ENCODE results near the gene BEND3. TPM values are rescaled to one million over a fixed set of nuclear protein-coding genes. Genes with fewer than 3 reads are reported as not detected.

Gene BEND3
- total RNA-seq, 1 donor from 2014 or later, result 2.1 TPM

- H3K36me3 ChIP-seq (ENCODE audit: control insufficient read depth in 3 of 3, insufficient read depth in 3 of 3, low read length in 3 of 3), result no peaks in the 10 kb centered on the region
- no peak overlapping the region for H3K27ac ChIP-seq (ENCODE audit: low read depth, low read length)
- no peak overlapping the region for H3K4me3 ChIP-seq (ENCODE audit: low read length in 3 of 3)
- H3K4me1 ChIP-seq (ENCODE audit: control insufficient read depth in 3 of 3, insufficient read depth in 3 of 3, low read length in 3 of 3), result peaks cover 0 to under 1% (median under 1%) of the 10 kb centered on the region in 3 donors
- H3K9ac ChIP-seq (ENCODE audit: low read depth in 1 of 3, low read length in 3 of 3), result no peak overlapping the region
- no peaks in the 10 kb centered on the region for H3K9me3 ChIP-seq (ENCODE audit: control insufficient read depth in 3 of 3, low read length in 3 of 3)
- H3K27me3 ChIP-seq (ENCODE audit: control insufficient read depth in 3 of 3, insufficient read depth in 3 of 3, low read length in 3 of 3), result no peaks in the 10 kb centered on the region
Measured at GRCh38 chr6:107108201-107108890, 7.0 kb downstream of the BEND3 start.

DNA sequence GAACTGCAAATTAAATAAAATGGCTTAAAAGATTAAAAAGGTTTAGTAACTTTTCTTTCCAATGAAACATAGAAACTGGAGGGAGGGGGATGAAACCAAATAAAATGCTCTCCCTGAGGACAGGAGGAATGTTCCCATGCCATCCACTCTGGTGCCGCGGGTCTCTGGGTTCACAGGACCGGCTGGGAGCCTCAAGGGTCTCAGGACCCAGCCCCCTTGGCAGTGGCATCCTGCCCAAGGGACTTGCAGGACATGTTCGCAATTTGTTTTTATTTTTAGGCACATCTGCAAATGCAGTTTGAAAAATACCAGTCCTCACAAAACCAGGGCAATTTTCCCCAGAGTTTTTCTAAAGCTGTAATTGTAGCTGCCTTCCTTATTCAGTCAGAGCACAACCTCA is 7.5 kb downstream of the BEND3 start:
- H3K4me1 ChIP-seq (ENCODE audit: control insufficient read depth in 3 of 3, insufficient read depth in 3 of 3, low read length in 3 of 3), result no peaks in the 10 kb centered on the region
- H3K4me3 ChIP-seq (ENCODE audit: low read length in 3 of 3), result no peak overlapping the region
- H3K9ac ChIP-seq (ENCODE audit: low read depth in 1 of 3, low read length in 3 of 3), result no peak overlapping the region
- no peaks in the 10 kb centered on the region for H3K9me3 ChIP-seq (ENCODE audit: control insufficient read depth in 3 of 3, low read length in 3 of 3)
- H3K27me3 ChIP-seq (ENCODE audit: control insufficient read depth in 3 of 3, insufficient read depth in 3 of 3, low read length in 3 of 3), result no peaks in the 10 kb centered on the region
- H3K27ac ChIP-seq (ENCODE audit: low read depth, low read length), result no peak overlapping the region
- no peaks in the 10 kb centered on the region for H3K36me3 ChIP-seq (ENCODE audit: control insufficient read depth in 3 of 3, insufficient read depth in 3 of 3, low read length in 3 of 3)

- H3K4me3 ChIP-seq (ENCODE audit: low read length in 3 of 3), result no peak overlapping the region
- no peaks in the 10 kb centered on the region for H3K27me3 ChIP-seq (ENCODE audit: control insufficient read depth in 3 of 3, insufficient read depth in 3 of 3, low read length in 3 of 3)
- peaks cover 3 to 6% (median 4%) of the 10 kb centered on the region in 3 donors for H3K4me1 ChIP-seq (ENCODE audit: control insufficient read depth in 3 of 3, insufficient read depth in 3 of 3, low read length in 3 of 3)
- no peaks in the 10 kb centered on the region for H3K36me3 ChIP-seq (ENCODE audit: control insufficient read depth in 3 of 3, insufficient read depth in 3 of 3, low read length in 3 of 3)
- H3K27ac ChIP-seq (ENCODE audit: low read depth, low read length), result no peak overlapping the region
- no peaks in the 10 kb centered on the region for H3K9me3 ChIP-seq (ENCODE audit: control insufficient read depth in 3 of 3, low read length in 3 of 3)
- H3K9ac ChIP-seq (ENCODE audit: low read depth in 1 of 3, low read length in 3 of 3), result no peak overlapping the region
Measured at GRCh38 chr6:107106165-107106564, 9.2 kb downstream of the BEND3 start.

GRCh38 chr6:107105511-107106116 is 9.7 kb downstream of the BEND3 start:
- Histone ChIP-seq H3K4me1 (ENCODE audit: control insufficient read depth in 3 of 3, insufficient read depth in 3 of 3, low read length in 3 of 3) (peaks cover 4 to 9% (median 4%) of the 10 kb centered on the region in 3 donors), H3K9ac (ENCODE audit: low read depth in 1 of 3, low read length in 3 of 3) (no peak overlapping the region), H3K27me3 (ENCODE audit: control insufficient read depth in 3 of 3, insufficient read depth in 3 of 3, low read length in 3 of 3) (no peaks in the 10 kb centered on the region), H3K27ac (ENCODE audit: low read depth, low read length) (no peak overlapping the region), H3K4me3 (ENCODE audit: low read length in 3 of 3) (no peak overlapping the region), H3K36me3 (ENCODE audit: control insufficient read depth in 3 of 3, insufficient read depth in 3 of 3, low read length in 3 of 3) (no peaks in the 10 kb centered on the region), H3K9me3 (ENCODE audit: control insufficient read depth in 3 of 3, low read length in 3 of 3) (no peaks in the 10 kb centered on the region)

DNA sequence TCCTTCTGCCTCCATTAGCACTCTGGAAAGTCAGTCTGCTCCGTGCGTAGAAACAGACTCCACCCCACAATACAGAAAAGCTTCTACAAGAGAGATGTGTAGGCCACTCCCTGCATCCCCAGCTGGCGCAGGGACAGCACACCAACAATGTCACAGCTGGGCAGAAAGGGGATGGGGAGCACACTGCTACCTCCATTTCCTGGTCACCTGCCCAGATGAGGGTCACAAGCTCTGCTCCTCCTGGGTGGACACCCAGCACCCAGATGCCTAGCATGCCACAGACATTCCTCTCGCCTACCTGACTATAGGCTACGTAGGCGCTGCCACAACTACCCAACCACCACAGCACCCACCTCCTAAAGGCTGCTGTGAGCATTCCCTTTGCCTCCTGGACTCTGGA is 12.2 kb downstream of the BEND3 start:
- Histone ChIP-seq H3K27me3 (ENCODE audit: control insufficient read depth in 3 of 3, insufficient read depth in 3 of 3, low read length in 3 of 3) (no peaks in the 10 kb centered on the region), H3K9me3 (ENCODE audit: control insufficient read depth in 3 of 3, low read length in 3 of 3) (no peaks in the 10 kb centered on the region), H3K36me3 (ENCODE audit: control insufficient read depth in 3 of 3, insufficient read depth in 3 of 3, low read length in 3 of 3) (peaks cover 0 to 3% (median 0%) of the 10 kb centered on the region in 3 donors), H3K9ac (ENCODE audit: low read depth in 1 of 3, low read length in 3 of 3) (no peak overlapping the region), H3K27ac (ENCODE audit: low read depth, low read length) (no peak overlapping the region), H3K4me1 (ENCODE audit: control insufficient read depth in 3 of 3, insufficient read depth in 3 of 3, low read length in 3 of 3) (peaks cover 4 to 9% (median 4%) of the 10 kb centered on the region in 3 donors), H3K4me3 (ENCODE audit: low read length in 3 of 3) (no peak overlapping the region)

DNA sequence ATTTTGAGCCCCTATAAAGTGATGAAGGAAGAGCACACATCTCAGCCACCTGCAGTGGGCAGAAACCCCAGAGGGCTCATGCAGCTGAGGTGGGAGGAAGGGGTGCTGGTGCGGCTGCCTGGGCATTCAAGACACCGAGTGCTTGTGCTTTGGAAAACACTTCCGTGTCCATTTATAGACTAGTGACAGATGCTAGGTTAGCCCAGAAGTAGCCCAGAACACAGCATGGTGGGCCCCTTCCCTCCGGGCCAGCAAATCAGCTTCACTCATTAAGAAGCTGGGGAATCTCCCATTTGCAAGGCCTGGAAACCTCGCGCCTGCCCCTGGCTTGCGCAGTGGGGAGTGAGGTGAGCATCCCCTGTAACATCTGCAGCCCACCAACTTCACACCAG is 12.9 kb downstream of the BEND3 start:
- no peaks in the 10 kb centered on the region for H3K9me3 ChIP-seq (ENCODE audit: control insufficient read depth in 3 of 3, low read length in 3 of 3)
- no peak overlapping the region for H3K9ac ChIP-seq (ENCODE audit: low read depth in 1 of 3, low read length in 3 of 3)
- peaks cover 4 to 9% (median 4%) of the 10 kb centered on the region in 3 donors for H3K4me1 ChIP-seq (ENCODE audit: control insufficient read depth in 3 of 3, insufficient read depth in 3 of 3, low read length in 3 of 3)
- no peak overlapping the region for H3K4me3 ChIP-seq (ENCODE audit: low read length in 3 of 3)
- peaks cover 0 to 3% (median 0%) of the 10 kb centered on the region in 3 donors for H3K36me3 ChIP-seq (ENCODE audit: control insufficient read depth in 3 of 3, insufficient read depth in 3 of 3, low read length in 3 of 3)
- no peaks in the 10 kb centered on the region for H3K27me3 ChIP-seq (ENCODE audit: control insufficient read depth in 3 of 3, insufficient read depth in 3 of 3, low read length in 3 of 3)
- H3K27ac ChIP-seq (ENCODE audit: low read depth, low read length), result no peak overlapping the region

- Histone ChIP-seq H3K27me3 (ENCODE audit: control insufficient read depth in 3 of 3, insufficient read depth in 3 of 3, low read length in 3 of 3) (no peaks in the 10 kb centered on the region), H3K9ac (ENCODE audit: low read depth in 1 of 3, low read length in 3 of 3) (no peak overlapping the region), H3K4me1 (ENCODE audit: control insufficient read depth in 3 of 3, insufficient read depth in 3 of 3, low read length in 3 of 3) (peaks cover 4 to 9% (median 4%) of the 10 kb centered on the region in 3 donors), H3K9me3 (ENCODE audit: control insufficient read depth in 3 of 3, low read length in 3 of 3) (no peaks in the 10 kb centered on the region), H3K36me3 (ENCODE audit: control insufficient read depth in 3 of 3, insufficient read depth in 3 of 3, low read length in 3 of 3) (peaks cover 0 to 3% (median 0%) of the 10 kb centered on the region in 3 donors), H3K4me3 (ENCODE audit: low read length in 3 of 3) (no peak overlapping the region), H3K27ac (ENCODE audit: low read depth, low read length) (no peak overlapping the region)
Measured at GRCh38 chr6:107101686-107102413, 13.5 kb downstream of the BEND3 start.

GRCh38 chr6:107101211-107101610 is 14.1 kb downstream of the BEND3 start:
- no peak overlapping the region for H3K9ac ChIP-seq (ENCODE audit: low read depth in 1 of 3, low read length in 3 of 3)
- no peaks in the 10 kb centered on the region for H3K27me3 ChIP-seq (ENCODE audit: control insufficient read depth in 3 of 3, insufficient read depth in 3 of 3, low read length in 3 of 3)
- H3K4me3 ChIP-seq (ENCODE audit: low read length in 3 of 3), result no peak overlapping the region
- H3K27ac ChIP-seq (ENCODE audit: low read depth, low read length), result no peak overlapping the region
- H3K4me1 ChIP-seq (ENCODE audit: control insufficient read depth in 3 of 3, insufficient read depth in 3 of 3, low read length in 3 of 3), result peaks cover 4 to 9% (median 4%) of the 10 kb centered on the region in 3 donors
- peaks cover 0 to 3% (median 0%) of the 10 kb centered on the region in 3 donors for H3K36me3 ChIP-seq (ENCODE audit: control insufficient read depth in 3 of 3, insufficient read depth in 3 of 3, low read length in 3 of 3)
- no peaks in the 10 kb centered on the region for H3K9me3 ChIP-seq (ENCODE audit: control insufficient read depth in 3 of 3, low read length in 3 of 3)

DNA sequence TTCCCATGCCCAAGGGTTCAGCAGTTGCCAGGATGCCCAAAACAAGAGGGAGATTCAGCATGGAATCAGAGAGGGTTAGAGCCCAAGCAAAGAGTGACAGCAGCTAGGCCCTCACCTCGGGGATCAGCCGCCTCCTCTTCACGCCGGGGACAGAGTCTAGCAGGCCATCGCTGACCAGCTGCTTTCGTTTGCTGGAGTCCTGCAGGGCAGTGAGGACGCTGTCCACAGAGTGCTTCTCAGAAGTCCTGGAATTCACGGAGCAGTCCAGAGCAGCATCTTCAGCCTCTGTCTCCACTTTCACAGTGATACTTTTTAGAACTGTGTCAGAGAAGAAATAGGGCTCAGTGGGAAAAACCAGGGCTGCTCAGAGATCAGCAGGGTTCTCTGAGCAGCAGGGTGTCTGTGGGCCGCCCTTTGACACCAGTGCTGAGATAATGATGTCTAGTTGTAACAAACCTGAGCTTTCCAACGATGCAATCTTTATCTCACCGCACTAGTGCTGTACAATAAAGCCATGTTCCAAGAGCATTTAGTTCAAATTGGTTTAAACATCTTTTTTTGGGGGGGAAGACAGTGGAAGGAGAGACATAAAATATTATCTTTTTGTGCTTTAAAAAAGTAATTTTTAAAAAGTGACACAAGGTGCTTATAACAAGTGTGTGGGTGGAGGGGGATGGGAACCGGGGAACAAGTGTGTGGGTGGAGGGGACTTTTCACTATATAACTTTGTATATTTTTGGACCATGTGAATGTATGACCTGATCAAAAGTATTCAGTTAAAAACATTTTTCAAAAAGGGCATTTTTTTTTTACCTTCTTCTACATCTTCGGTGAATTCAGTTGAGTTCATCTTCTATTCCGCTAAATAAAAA is 16.6 kb downstream of the BEND3 start:
- peaks cover 4 to 9% (median 4%) of the 10 kb centered on the region in 3 donors for H3K4me1 ChIP-seq (ENCODE audit: control insufficient read depth in 3 of 3, insufficient read depth in 3 of 3, low read length in 3 of 3)
- no peaks in the 10 kb centered on the region for H3K27me3 ChIP-seq (ENCODE audit: control insufficient read depth in 3 of 3, insufficient read depth in 3 of 3, low read length in 3 of 3)
- H3K9me3 ChIP-seq (ENCODE audit: control insufficient read depth in 3 of 3, low read length in 3 of 3), result no peaks in the 10 kb centered on the region
- no peak overlapping the region for H3K4me3 ChIP-seq (ENCODE audit: low read length in 3 of 3)
- H3K9ac ChIP-seq (ENCODE audit: low read depth in 1 of 3, low read length in 3 of 3), result no peak overlapping the region
- H3K27ac ChIP-seq (ENCODE audit: low read depth, low read length), result no peak overlapping the region
- H3K36me3 ChIP-seq (ENCODE audit: control insufficient read depth in 3 of 3, insufficient read depth in 3 of 3, low read length in 3 of 3), result peaks cover 0 to 3% (median 0%) of the 10 kb centered on the region in 3 donors

Data from skeletal muscle tissue (tissue), 4 donors.